A549 (cell line): ENCODE results near the gene B3GAT3.

Source experiments
- BHLHE40 ChIP-seq: IDR thresholded peaks from 2 replicates; pipeline ENCODE4 v1.6.1; 2012; ENCODE audit warnings: low read depth, low read length, inconsistent platforms
- CHD4 ChIP-seq: fragments of 200-600 bp; sonication (generic); IDR thresholded peaks from 2 replicates; pipeline ENCODE4 v1.6.1; 2016; ENCODE audit warnings: antibody characterized with exemption, mild to moderate bottlenecking, borderline replicate concordance
- EP300 ChIP-seq, 2 experiments: fragments of >200 bp; sonication (Bioruptor Twin); formaldehyde crosslinking; IDR thresholded peaks; 2 replicates in 1 of 2; 3 replicates in 1 of 2; pipeline ENCODE4 v1.6.1; 2016 to 2017
- ESRRA ChIP-seq: fragments of 150-350 bp; IDR thresholded peaks from 2 replicates; pipeline ENCODE4 v1.6.1; 2014; ENCODE audit warnings: mild to moderate bottlenecking, low read length, borderline replicate concordance
- HOXA7 ChIP-seq: fragments of 250-450 bp; sonication (Bioruptor Pico); IDR thresholded peaks from 2 replicates; pipeline ENCODE4 v1.5.0; 2020; ENCODE audit warnings: mild to moderate bottlenecking, moderate library complexity
- HOXB5 ChIP-seq: fragments of 250-450 bp; sonication (Bioruptor Pico); IDR thresholded peaks from 2 replicates; pipeline ENCODE4 v1.5.0; 2020; ENCODE audit warnings: mild to moderate bottlenecking, moderate library complexity
- JUN ChIP-seq, 2 experiments: fragments of >200 bp; sonication (Bioruptor Twin); formaldehyde crosslinking; IDR thresholded peaks; 2 replicates in 1 of 2; 3 replicates in 1 of 2; pipeline ENCODE4 v1.6.1; 2016 to 2017
- JUNB ChIP-seq: fragments of >200 bp; sonication (Bioruptor Twin); formaldehyde crosslinking; IDR thresholded peaks from 2 replicates; pipeline ENCODE4 v1.6.1; 2016
- POLR2A ChIP-seq: IDR thresholded peaks from 2 replicates; pipeline ENCODE4 v1.6.1; 2012; ENCODE audit warnings: mild to moderate bottlenecking, low read length
- POLR2AphosphoS2 ChIP-seq: conservative IDR thresholded peaks from 2 replicates; pipeline ENCODE4 v1.6.1; 2012; ENCODE audit warnings: low read length, improper control_type of control experiment, inconsistent platforms
- TF ChIP-seq, protein P1 (sequence below): fragments of >200 bp; sonication (Bioruptor Twin); formaldehyde crosslinking; IDR thresholded peaks from 3 replicates; pipeline ENCODE4 v1.5.1; 2016
- TF ChIP-seq, protein P2 (sequence below): IDR thresholded peaks from 2 replicates; pipeline ENCODE4 v1.6.1; 2012
- TF ChIP-seq, protein P3 (sequence below): fragments of 200-600 bp; sonication (generic); IDR thresholded peaks from 2 replicates; pipeline ENCODE4 v1.6.1; 2016; ENCODE audit warnings: antibody characterized with exemption, mild to moderate bottlenecking, moderate library complexity
- TF ChIP-seq, protein P4 (sequence below): fragments of 450-650 bp; IDR thresholded peaks from 2 replicates; pipeline ENCODE4 v1.6.1; 2014; ENCODE audit warnings: antibody characterized with exemption

DNA sequence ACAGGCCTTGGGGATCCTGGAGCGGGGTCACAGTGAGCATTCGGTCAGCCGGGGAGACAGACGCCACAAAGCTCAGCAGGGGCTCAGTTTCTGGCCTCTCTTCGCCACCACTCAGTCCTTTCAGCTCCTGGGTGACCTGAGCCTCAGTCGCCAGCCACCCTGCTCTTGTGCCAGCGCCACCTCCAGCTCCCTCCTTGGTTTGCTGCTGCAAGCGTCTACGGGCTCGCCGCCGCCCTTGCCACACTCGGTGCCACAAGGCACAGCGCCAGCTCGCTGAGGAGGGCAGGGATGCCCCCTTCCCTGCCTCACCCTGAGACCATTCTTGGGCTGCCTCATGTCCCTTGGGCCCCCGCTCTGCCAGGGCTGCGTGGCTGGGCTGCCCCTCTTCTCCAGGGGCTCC, 46.6 kb downstream of the B3GAT3 start:
- TF ChIP-seq, protein P1, sequence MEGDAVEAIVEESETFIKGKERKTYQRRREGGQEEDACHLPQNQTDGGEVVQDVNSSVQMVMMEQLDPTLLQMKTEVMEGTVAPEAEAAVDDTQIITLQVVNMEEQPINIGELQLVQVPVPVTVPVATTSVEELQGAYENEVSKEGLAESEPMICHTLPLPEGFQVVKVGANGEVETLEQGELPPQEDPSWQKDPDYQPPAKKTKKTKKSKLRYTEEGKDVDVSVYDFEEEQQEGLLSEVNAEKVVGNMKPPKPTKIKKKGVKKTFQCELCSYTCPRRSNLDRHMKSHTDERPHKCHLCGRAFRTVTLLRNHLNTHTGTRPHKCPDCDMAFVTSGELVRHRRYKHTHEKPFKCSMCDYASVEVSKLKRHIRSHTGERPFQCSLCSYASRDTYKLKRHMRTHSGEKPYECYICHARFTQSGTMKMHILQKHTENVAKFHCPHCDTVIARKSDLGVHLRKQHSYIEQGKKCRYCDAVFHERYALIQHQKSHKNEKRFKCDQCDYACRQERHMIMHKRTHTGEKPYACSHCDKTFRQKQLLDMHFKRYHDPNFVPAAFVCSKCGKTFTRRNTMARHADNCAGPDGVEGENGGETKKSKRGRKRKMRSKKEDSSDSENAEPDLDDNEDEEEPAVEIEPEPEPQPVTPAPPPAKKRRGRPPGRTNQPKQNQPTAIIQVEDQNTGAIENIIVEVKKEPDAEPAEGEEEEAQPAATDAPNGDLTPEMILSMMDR, result no peak
- TF ChIP-seq JUNB, result no peak
- TF ChIP-seq, protein P2, sequence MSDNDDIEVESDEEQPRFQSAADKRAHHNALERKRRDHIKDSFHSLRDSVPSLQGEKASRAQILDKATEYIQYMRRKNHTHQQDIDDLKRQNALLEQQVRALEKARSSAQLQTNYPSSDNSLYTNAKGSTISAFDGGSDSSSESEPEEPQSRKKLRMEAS, result no peak
- TF ChIP-seq EP300 (IDR thresholded peaks at IDR 0.05), result no peak
- TF ChIP-seq JUN (IDR thresholded peaks at IDR 0.05), result no peak
- TF ChIP-seq POLR2AphosphoS2, result no peak
- TF ChIP-seq HOXB5, result no peak
- TF ChIP-seq HOXA7 (CRISPR knock-in tag), result no peak
- TF ChIP-seq CHD4, result no peak
- TF ChIP-seq, protein P3, sequence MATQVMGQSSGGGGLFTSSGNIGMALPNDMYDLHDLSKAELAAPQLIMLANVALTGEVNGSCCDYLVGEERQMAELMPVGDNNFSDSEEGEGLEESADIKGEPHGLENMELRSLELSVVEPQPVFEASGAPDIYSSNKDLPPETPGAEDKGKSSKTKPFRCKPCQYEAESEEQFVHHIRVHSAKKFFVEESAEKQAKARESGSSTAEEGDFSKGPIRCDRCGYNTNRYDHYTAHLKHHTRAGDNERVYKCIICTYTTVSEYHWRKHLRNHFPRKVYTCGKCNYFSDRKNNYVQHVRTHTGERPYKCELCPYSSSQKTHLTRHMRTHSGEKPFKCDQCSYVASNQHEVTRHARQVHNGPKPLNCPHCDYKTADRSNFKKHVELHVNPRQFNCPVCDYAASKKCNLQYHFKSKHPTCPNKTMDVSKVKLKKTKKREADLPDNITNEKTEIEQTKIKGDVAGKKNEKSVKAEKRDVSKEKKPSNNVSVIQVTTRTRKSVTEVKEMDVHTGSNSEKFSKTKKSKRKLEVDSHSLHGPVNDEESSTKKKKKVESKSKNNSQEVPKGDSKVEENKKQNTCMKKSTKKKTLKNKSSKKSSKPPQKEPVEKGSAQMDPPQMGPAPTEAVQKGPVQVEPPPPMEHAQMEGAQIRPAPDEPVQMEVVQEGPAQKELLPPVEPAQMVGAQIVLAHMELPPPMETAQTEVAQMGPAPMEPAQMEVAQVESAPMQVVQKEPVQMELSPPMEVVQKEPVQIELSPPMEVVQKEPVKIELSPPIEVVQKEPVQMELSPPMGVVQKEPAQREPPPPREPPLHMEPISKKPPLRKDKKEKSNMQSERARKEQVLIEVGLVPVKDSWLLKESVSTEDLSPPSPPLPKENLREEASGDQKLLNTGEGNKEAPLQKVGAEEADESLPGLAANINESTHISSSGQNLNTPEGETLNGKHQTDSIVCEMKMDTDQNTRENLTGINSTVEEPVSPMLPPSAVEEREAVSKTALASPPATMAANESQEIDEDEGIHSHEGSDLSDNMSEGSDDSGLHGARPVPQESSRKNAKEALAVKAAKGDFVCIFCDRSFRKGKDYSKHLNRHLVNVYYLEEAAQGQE, result no peak
- no peak for TF ChIP-seq ESRRA
- TF ChIP-seq POLR2A, result no peak
- TF ChIP-seq, protein P4, sequence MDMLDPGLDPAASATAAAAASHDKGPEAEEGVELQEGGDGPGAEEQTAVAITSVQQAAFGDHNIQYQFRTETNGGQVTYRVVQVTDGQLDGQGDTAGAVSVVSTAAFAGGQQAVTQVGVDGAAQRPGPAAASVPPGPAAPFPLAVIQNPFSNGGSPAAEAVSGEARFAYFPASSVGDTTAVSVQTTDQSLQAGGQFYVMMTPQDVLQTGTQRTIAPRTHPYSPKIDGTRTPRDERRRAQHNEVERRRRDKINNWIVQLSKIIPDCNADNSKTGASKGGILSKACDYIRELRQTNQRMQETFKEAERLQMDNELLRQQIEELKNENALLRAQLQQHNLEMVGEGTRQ, result no peak
- no peak for TF ChIP-seq BHLHE40
